Measurements from ENCODE around the gene CTNND2.

GRCh38 chr5:11182441-11183080, 721.7 kb downstream of the CTNND2 start:
- TF ChIP-seq CTCF (conservative IDR thresholded peaks at IDR 0.05; ENCODE audit: low read depth, low read length) (peak; percentile 55), EZH2 (IDR thresholded peaks at IDR 0.05; ENCODE audit: borderline replicate concordance, low read depth, low read length, poor library complexity, severe bottlenecking) (no peak)

Measured in A673 (cell line).